Brain microvascular endothelial cell (primary cell): ENCODE results near the gene LAMA4.

Experiments used
- DNase-seq: peaks from one replicate; pipeline ENCODE4 v3.0.0-alpha.2; 2020
- H3K27ac ChIP-seq: fragments of 250-450 bp; sonication (Bioruptor Pico); 2 replicates; pipeline ENCODE4 v1.5.1; 2020; ENCODE audit warnings: mild to moderate bottlenecking, moderate library complexity
- H3K27me3 ChIP-seq: fragments of 250-450 bp; sonication (Bioruptor Pico); replicated peaks from 2 replicates; pipeline ENCODE4 v1.5.1; 2020; ENCODE audit warnings: mild to moderate bottlenecking
- H3K36me3 ChIP-seq: fragments of 250-450 bp; sonication (Bioruptor Pico); replicated peaks from 2 replicates; pipeline ENCODE4 v1.5.1; 2020; ENCODE audit warnings: mild to moderate bottlenecking
- H3K4me3 ChIP-seq: 2 replicates; pipeline ENCODE4 v1.5.1; 2011; ENCODE audit warnings: low read depth, mild to moderate bottlenecking, control low read depth, low read length, moderate library complexity
- CTCF ChIP-seq: IDR thresholded peaks from 2 replicates; pipeline ENCODE4 v1.5.1; 2011; ENCODE audit warnings: low read depth, mild to moderate bottlenecking, moderate library complexity, low read length, control low read depth, inconsistent platforms; ENCODE audit errors: missing control alignments
- in situ Hi-C: cut with HindIII; loops from 2 replicates; pipeline ENCODE4 v1.10.0; 2017; ENCODE audit warnings: low sequenced_read_pairs, low pct_ligation_motif_present

The LAMA4 gene

DNA sequence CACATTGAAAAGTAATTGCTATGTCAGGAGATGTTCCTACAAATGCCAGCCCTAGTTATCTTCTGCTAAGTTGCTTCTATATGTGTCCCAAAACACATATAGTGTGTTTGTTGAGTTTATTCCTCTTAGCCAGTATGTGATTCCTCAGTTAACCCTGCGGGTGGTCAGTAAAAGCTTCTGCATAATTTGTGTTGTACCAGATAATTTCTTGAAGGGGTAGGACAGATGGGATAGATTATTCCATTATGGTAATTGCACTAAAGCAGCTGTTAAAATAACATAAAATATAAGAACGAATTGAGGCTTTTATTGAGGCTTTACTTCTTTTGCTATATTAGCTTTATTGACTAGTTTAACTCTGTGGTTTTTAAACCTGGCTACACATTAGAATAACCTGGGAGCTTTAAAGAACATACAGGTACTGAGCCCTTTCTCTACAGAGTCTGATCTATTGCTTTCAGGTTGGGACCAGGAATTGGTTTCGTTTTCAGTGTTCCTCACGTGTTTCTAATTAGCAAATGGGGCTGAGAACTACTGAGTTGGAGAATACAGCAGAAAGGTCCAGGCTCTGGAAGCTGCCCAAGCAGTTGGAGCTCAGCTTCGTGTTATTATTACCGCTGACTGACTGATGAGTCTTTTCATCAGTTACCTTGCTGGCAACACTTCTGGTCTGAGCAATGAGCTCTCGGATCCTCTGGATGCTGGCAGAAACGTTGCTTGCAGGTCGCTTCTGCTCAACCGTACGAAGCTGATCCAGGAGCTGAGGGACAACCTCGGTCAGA lies 110.0 kb downstream of the LAMA4 start:
- H3K36me3 ChIP-seq, result peaks cover 78% of the 10 kb centered on the region
- in situ Hi-C loops, result no loop called here
- no peak for TF ChIP-seq CTCF
- no peak overlapping the region for H3K27ac ChIP-seq
- DNase-seq, result no peak
- no peaks in the 10 kb centered on the region for H3K27me3 ChIP-seq
- no peak overlapping the region for H3K4me3 ChIP-seq

DNA sequence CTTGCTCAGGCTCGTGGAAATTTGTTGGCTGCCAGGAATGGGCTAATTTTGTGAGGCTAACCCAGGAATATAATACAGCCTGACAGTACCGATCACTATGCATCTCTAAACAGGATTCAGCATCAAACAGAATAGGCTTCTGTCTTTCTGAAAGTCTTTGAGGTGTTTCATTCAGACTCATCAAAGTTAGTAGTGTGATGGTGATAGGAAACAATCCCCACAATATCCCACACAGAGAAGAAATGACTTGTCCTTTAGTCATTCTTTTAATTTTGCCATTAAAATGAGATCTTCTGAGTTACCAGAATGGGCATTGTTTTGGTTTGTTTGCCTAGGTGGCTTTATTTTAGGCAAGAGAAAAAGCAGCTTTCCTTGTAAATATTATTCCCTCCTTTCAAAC lies 112.7 kb downstream of the LAMA4 start:
- no peak overlapping the region for H3K4me3 ChIP-seq
- TF ChIP-seq CTCF, result no peak
- no peak for DNase-seq
- no peak overlapping the region for H3K27ac ChIP-seq
- in situ Hi-C loops, result no loop called here
- H3K36me3 ChIP-seq, result peaks cover 86% of the 10 kb centered on the region
- no peaks in the 10 kb centered on the region for H3K27me3 ChIP-seq

GRCh38 chr6:112139052-112139451 lies 115.3 kb downstream of the LAMA4 start:
- in situ Hi-C loops, result no loop called here
- no peak overlapping the region for H3K4me3 ChIP-seq
- DNase-seq, result no peak
- TF ChIP-seq CTCF, result no peak
- H3K27ac ChIP-seq, result no peak overlapping the region
- H3K27me3 ChIP-seq, result no peaks in the 10 kb centered on the region
- H3K36me3 ChIP-seq, result peaks cover 85% of the 10 kb centered on the region

DNA sequence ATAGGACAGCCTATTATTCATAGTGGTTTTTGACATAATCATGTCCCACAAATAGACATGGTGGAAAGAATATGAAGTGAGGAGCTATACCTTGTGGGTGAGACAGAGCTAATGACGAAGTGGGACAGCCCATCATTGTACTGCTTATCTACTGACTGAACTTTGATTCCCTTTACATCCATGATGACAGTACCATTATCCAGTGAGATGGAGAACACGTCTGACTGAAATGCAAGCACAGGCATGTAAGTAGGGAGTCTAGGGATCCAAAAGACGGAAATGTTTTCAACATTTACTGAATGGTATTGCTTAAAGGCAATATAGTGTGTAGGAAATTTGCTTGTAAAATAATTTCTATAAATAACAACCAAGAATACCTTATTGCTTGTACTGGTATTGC lies 123.5 kb downstream of the LAMA4 start:
- Histone ChIP-seq H3K36me3 (peaks cover 77% of the 10 kb centered on the region), H3K4me3 (no peak overlapping the region), H3K27ac (no peak overlapping the region), H3K27me3 (no peaks in the 10 kb centered on the region)
- TF ChIP-seq CTCF, result no peak
- no peak for DNase-seq
- in situ Hi-C loops, result no loop called here

DNA sequence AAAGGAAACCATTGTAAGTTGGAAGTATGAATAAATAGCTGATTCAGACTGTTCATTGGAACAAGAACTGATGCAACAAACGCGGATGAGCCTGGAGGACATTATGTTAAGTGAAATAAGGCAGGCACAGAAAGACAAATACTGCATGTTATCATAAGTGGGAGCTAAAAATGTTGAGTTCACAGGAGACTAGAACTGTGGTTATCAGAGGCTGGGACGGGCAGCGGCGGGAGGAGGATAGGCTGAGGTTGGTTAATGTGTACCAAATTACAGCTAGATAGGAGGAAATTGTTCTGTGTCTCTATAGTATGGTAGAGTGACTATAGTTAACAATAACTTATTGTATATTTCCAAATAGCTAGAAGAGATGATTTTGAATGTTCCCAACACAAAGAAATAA lies 126.2 kb downstream of the LAMA4 start:
- H3K27me3 ChIP-seq, result no peaks in the 10 kb centered on the region
- DNase-seq, result no peak
- H3K27ac ChIP-seq, result no peak overlapping the region
- no peak overlapping the region for H3K4me3 ChIP-seq
- no peak for TF ChIP-seq CTCF
- in situ Hi-C loops, result no loop called here
- peaks cover 72% of the 10 kb centered on the region for H3K36me3 ChIP-seq

GRCh38 chr6:112123982-112124381 lies 130.4 kb downstream of the LAMA4 start:
- Histone ChIP-seq H3K4me3 (no peak overlapping the region), H3K27me3 (no peaks in the 10 kb centered on the region), H3K36me3 (peaks cover 72% of the 10 kb centered on the region), H3K27ac (no peak overlapping the region)
- no peak for TF ChIP-seq CTCF
- DNase-seq, result no peak
- in situ Hi-C loops, result no loop called here
